HG02759 (cell line): ENCODE data around the gene TRMT10A.
"Not testable (repeated sequence)": the region's sequence is repeated elsewhere in the genome, so short reads cannot be mapped to it uniquely, and the experiment has no call there.

ENCODE experiments used
- ATAC-seq: cut with Tn5 transposase; IDR thresholded peaks from one replicate; pipeline ENCODE4 v1.9.1; 2021; ENCODE audit warnings: mild to moderate bottlenecking, moderate library complexity; ENCODE audit not compliant: unreplicated experiment

TRMT10A gene

DNA sequence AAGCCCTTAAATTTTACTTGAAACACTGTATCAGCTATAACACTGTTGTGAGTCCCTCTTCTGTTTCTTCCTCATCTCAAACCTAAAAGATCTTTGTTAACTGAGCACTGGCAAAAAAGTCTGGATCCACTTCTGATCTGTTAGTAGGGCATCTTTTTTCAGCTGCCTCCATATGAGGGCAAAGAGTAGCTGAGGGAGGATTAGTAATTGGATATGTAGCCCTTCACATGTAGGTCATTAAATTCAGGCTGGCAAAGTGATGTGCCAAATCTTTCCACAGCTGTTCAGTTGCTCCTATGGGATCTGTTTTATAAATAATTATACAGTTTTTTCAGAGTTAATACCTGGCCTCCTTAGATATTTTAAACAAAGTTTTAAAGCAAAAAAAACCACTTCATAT lies 1.1 kb upstream of the TRMT10A start:
- no peak for ATAC-seq

DNA sequence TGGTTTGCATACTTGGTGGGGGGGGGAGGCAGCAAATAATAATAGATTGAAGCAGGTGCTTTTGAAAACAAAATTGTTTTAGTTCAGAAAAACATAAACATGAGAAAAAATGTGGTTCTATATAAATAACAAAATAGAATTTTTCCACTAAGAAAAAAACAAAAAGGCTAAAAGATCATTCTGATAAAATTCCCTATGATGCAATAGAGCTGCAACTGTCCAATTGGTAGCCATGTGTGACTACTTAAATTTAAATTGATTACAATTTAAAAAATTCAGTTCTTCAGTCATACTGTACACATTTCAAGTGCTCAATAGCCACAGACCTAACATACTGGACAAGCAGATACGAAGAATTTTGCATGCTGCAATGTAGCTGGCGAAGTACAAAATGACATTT lies 11.0 kb downstream of the TRMT10A start:
- no peak for ATAC-seq

DNA sequence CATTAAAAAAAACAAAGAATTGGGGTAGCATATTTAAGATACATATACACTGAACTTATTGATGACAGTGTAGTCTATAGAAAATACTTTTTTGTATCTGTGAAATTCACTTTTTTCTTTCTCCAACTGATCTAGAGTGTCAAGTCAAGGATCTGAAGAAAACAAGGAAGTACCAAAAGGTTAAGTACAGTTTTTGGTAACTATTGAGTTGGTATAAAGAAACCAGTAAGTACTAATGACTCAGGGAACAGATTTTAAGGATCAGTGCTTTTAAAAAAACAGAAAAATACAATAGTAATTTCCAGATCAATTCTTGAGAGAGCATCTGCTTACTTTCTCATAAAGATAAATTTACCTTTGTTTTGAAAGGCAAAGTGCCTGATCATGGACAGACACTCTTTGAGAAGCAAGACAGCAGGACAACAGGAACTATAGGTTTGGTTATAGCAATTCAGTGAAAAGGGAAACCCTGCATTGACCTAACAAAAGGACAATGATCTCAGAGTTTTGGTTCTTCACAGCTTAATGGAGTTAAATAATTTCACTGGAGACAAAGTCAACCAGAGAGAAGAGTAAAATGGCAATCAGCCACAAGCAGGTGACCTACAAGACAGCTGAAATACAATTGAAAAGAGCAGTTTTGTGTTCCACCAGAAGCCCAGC lies 23.4 kb downstream of the TRMT10A start:
- ATAC-seq: peak; percentile 42

DNA sequence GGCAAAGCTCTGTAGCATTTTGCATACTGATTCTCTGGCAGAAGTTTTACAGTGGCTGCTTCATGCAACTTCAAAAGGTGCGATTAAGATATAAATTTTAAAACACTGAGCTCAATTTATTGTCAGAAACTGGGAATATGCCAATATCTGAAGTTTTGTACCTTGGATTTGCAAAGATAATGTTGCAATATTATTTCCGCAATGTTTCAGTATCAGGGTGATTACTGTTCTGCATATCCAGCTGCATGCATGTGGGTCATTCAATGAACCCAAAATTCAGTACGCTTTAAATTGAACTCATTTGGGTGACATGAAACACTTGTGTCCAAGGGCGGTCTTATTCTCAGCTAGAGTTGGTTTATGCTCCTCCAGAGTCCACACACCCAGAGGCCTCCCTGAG lies 26.2 kb downstream of the TRMT10A start:
- no peak for ATAC-seq

DNA sequence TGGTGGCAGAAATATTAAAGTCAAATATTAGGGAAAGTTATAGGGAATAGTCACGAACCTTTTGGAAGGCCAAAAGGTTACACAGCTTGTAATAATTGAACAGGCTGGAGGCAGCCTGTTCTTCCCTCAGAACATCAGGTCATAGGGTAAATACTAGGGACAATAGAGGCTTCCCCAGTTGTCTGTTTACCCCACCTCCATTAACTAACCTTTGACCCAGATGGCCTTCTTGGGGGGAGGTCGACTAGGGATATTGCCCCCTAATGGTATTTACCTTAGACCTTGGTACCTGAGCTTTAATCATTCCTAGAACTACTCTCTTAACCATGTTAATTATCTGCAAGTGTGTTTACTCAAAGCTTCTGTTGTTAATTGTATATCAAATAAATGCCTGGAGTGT lies 27.0 kb downstream of the TRMT10A start:
- no peak for ATAC-seq

DNA sequence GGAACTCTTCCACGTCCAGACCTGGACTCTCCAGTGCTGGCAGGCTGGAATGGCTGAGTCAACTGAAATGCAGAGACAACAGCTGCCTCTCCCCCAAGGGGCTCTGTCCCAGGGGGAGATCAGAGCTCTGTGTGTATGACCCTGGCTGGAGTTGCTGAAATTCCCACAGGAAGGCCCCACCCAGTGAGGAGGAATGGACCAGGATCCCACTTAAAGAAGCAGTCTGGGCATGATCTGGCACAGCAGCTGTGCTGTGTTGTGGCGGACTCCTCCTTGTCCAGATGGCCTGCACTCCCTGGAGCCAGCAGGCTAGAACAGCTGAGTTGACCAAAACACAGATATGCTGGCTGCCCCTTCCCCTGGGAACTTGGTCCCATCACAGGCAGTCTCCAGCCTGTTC lies 27.6 kb downstream of the TRMT10A start:
- no peak for ATAC-seq

DNA sequence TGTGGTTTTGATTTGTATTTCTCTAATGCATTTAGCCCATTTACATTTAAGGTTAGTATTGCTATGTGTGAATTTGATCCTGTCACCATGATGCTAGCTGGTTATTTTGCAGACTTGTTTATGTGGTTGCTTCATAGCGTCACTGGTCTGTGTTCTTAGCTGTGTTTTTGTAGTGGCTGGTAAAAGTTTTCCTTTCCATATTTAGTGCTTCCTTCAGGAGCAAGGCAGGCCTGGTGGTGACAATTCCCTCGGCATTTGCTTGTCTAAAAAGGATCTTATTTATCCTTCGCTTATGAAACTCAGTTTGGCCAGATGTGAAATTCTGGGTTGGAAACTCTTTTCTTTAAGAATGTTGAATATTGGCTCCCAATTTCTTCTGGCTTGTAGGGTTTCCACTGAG lies 29.1 kb downstream of the TRMT10A start:
- not testable (repeated sequence) for ATAC-seq

DNA sequence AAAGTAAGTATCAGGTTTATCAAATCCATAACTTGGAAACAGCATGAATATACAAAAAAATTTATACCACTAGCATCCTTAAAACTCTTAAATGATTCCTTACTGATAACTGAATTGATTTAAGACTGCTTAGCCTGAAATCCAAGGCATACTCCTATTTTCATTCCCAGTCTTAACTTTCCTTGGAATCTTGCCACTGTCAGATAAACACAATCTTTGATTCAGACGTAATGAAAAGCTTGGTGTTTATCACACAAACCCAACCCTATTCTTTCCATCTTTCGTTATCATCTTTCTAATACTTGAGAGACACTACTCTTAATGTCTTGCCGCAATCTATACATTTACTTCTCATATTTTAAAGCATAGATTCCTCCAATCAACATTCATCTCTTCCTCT lies 33.9 kb downstream of the TRMT10A start:
- no peak for ATAC-seq

DNA sequence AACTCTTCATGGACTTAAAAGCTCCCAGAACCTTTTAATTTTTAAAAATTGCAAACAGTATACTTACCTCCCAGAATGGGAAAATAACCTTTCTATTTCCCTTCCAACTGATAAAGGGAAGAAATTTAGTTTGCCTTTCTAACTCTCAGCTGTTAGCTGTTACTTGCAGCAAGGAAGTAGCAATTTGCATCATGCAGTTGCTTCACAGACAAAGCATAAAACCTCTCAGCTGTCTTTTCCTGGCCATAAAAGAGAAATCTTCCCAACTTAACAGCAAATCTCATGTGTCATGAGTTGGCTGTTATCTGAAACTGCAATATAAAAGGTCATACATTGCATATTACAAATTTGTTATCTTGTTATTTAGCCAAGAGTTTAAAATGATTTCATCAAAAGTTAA lies 34.6 kb downstream of the TRMT10A start:
- ATAC-seq: no peak

DNA sequence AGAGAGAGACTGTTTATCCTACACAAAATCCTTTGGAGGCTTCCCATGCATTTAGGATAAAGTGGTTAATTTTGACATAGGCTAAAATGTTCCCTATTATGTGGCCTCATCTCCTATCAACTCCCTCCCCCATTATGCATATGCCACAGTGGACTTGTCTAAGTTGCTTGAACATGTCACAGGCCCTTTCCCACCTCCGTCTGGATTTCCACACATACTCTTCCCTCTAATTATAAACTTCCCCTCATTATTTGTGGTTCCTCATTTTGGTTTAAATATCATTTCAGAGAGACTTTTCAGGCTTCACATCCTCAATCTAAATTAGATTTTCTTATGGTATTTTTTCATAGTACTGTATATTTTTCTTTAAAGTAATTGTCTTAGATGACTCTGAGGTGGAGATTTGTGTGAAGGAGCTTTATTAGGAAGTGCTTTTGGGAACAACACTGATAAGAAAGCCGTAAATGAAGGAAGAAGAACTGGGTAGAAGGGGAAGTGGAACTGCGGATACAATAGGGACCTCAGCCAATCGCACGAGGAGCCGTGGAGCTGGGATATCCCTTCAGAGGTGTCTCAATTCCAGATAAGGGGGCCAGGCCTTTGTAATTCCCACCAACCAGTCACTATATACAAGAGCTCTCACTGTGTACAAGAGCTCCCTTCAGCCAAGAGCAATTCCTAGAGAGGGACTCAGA lies 45.1 kb downstream of the TRMT10A start:
- ATAC-seq: no peak

DNA sequence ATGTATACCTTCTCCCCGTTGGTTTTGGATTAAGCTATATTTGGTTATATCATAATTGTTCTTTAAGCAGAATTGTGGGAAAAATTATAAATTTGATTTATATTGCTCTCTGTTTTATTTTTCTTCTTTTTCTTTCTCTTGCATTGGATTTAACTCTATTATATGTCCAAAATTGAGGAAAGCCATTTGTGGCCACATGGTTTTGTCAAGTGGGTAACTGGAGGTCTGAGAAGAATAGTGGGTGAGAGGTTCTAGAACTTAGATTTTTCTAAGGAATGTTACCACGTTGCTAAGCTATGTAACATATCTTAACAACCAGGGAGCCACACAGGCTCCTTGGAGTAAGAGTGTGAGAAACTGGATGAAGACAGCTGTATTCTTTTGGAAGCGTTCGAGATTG lies 53.1 kb downstream of the TRMT10A start, which contains the start of gene C4orf17:
Gene C4orf17, plus strand, starts transcription at position 301 of the 400 bp plus-strand sequence. CDS start 2,061 bp downstream, outside the sequence.
- ATAC-seq: no peak

DNA sequence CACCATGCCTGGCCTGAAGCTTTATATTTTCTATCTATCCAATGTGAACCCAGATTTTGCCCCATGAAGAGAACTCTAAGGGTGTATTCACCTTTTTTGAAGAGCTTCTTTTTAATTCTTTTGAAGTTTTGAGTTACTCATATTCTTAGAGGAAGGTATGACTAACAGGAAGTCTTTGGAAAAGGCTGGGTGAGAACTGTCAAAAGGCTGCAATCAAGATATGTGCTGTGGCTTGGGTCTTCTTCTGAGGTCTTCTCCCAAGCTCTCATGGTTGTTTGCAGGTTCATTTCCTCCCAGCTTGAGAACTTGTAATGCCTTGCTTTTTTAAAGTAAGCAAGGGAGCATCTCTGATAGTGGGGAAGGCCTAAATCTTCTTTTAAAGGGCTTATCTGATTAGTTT lies 56.1 kb downstream of the TRMT10A start:
- ATAC-seq: no peak

DNA sequence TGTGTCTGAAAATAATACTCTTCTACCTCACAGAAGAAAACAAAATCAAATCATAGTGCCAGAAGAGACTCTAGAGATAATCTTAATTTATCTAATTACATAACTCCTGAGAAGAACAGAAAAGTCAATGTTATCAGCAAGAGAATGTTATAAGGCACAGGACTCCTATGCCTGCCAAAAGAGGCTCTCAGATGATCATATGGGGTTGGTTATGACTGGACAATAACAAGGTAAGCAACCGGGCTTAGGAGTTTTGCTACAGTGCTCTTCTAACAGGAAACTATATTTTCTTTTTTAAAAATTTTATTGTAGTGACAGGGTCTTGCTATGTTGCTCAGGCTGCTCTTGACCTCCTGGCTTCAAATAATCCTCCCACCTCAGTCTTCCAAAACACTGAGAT lies 56.5 kb downstream of the TRMT10A start:
- no peak for ATAC-seq

DNA sequence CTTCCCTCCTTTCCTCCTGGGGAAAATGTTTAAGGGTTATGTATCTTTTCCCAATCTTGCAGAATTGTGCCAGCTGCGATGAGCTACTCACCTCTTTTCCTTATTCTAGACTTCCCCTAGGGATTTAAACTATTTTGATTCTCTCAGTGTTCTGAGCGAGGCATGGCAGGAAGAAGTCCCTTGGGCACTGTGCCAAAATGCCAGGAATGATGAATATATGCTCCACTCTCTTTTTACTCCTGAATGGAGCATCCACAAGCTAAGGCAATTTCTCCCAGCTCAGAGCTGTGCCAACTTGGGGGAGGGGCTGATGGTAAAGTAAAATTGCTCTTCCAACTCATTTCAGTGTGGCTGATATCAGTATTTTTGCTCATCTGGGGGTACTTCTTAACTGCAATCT lies 57.1 kb downstream of the TRMT10A start:
- ATAC-seq: no peak

DNA sequence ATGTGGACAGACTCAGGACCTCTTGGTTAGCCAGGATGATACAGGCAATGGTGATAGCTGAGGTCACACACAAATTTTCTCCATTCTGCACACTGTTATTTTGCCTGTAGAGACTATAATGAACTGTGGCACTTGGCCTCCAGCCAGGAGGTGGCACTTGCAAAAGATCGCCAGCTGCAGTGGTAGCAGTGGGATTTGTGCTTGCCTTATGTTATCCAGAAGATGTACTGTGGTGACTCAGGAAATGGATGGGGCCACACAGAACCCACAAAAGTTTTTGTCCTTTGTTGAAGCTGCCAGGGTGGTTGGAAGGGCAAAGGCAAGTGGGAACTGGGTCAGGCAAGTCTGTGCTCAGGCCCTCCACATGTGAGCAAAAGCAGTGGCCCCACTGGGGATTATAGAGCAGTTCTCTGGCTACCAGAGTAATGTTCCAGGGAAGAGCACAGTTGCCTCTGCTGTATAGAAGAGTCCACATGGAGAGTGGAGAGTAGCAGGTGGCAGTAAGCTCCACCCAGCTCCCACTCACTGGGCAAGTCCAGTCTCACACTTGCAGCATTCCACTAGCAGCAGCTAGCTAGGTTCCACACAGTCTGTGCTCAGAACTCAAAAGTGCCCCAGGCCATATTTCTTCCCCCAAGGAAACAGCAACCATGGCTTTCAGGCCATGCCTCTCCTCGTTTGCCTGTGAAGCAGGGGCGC lies 58.9 kb downstream of the TRMT10A start:
- no peak for ATAC-seq
